Measurements from ENCODE around the gene FTO.

DNA sequence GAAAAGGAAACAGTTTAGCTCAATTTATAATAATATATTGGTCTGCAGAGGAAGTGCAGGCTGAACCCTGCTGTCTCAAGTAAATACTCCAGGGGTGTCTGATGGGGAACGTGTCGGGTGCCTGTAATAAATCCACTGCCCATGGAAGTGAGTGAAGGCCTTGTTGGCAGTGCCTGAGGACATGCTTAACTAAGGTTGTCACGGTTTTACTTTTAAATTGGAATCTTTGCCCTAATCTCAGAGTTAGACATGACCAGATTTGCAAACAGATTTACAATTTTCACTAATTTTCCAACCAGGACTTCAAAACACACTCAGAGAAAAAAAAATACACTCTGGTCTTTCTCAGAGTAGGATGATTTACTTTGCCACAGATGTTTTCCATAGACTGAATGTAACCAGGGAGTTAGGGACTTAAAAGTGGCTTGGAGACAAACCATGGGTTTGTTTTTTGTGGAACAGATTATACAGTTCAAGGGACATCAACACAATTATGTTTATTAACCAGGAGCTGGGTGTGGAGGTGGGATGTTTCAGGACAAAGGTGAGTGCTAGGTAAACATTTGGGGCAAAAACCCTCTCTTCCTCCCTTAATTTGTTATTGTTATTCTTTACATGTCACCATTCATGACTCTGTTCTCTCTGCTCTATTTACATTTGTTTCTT, 144.5 kb downstream of the FTO start:
- TF ChIP-seq POLR2A (IDR thresholded peaks at IDR 0.05) (no peak), CTCF (IDR thresholded peaks at IDR 0.05) (no peak)
